MCF 10A (cell line): Measurements from ENCODE around the gene MDC1. TPM values are rescaled to one million over a fixed set of nuclear protein-coding genes. Genes with fewer than 3 reads are reported as not detected.

ENCODE experiments used
- BruUV-seq: library from RNA; stranded (reverse); fragments of 400-500 nt; replicated peaks from 2 replicates; lab custom pipeline; 2021; lab: Mats Ljungman, UMichigan
- CTCF ChIA-PET: fragments of 300-600 bp; sonication (Branson Sonifier 250); formaldehyde crosslinking; extraction: SDS; loops from one replicate; lab custom pipeline; 2021; ENCODE audit warnings: antibody characterized with exemption, inconsistent platforms; lab: Yijun Ruan, JAX
- POLR2A ChIA-PET: fragments of 300-600, 350-650 bp; sonication (Branson Sonifier 250); formaldehyde crosslinking; extraction: SDS; loops from one replicate; lab custom pipeline; 2020; ENCODE audit warnings: antibody characterized with exemption, inconsistent platforms; lab: Yijun Ruan, JAX
- DNase-seq: peaks from one replicate; pipeline ENCODE4 v3.0.0-alpha.2; 2018; ENCODE audit not compliant: unreplicated experiment
- H3K27ac Mint-ChIP-seq: one replicate; pipeline ENCODE4 v1.8.0; 2022; ENCODE audit warnings: mild to moderate bottlenecking, low read depth, mixed read lengths; ENCODE audit not compliant: unreplicated experiment
- H3K27me3 Mint-ChIP-seq: one replicate; pipeline ENCODE4 v1.8.0; 2022; ENCODE audit warnings: mixed read lengths; ENCODE audit not compliant: insufficient read depth, unreplicated experiment
- H3K36me3 Mint-ChIP-seq: one replicate; pipeline ENCODE4 v1.8.0; 2022; ENCODE audit warnings: mild to moderate bottlenecking, moderate library complexity, mixed read lengths; ENCODE audit not compliant: insufficient read depth, unreplicated experiment
- H3K4me1 Mint-ChIP-seq: one replicate; pipeline ENCODE4 v1.8.0; 2022; ENCODE audit warnings: mixed read lengths; ENCODE audit not compliant: insufficient read depth, unreplicated experiment
- H3K4me3 Mint-ChIP-seq: one replicate; pipeline ENCODE4 v1.8.0; 2022; ENCODE audit warnings: mild to moderate bottlenecking, moderate library complexity, mixed read lengths; ENCODE audit not compliant: unreplicated experiment
- H3K9me3 Mint-ChIP-seq: one replicate; pipeline ENCODE4 v1.8.0; 2022; ENCODE audit warnings: mixed read lengths; ENCODE audit not compliant: unreplicated experiment
- intact Hi-C: fragments of 100-400 bp; cut with micrococcal nuclease; formaldehyde crosslinking; loops from 2 replicates; pipeline ENCODE4 v1.14.1; 2022
- total RNA-seq: library from RNA; stranded (reverse); gene quantifications from 2 replicates; pipeline ENCODE4 v1.2.3, GENCODE V29; 2022
- TF ChIP-seq, protein P1 (sequence below): fragments of 200-600 bp; IDR thresholded peaks from one replicate; pipeline ENCODE4 v1.8.0; 2022; ENCODE audit warnings: antibody characterized with exemption, mild to moderate bottlenecking; ENCODE audit not compliant: unreplicated experiment

Gene MDC1
- total RNA-seq, 1 experiment from 2014 or later, result 50.6 TPM

DNA sequence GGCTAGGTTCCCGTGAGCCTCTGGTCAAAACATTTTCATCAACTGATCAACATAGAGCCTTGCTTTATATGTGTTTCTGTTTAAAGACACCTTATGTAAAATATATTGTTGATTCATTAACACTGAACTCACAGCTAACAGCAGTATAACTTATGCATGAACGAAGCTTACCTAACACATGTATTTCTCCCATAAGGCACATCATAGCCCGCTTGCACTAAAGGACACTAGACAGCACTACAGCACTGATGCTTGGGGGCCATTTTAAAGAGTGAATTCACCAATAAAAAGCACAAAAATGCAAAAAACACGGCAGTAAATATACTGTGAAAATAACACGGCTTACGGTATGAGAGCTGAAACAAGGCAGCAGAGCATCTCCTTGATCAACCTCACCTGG is 21.5 kb upstream of the MDC1 start:
- Mint-ChIP-seq H3K4me1 (peaks cover 23% of the 10 kb centered on the region), H3K9me3 (no peaks in the 10 kb centered on the region), H3K27me3 (no peaks in the 10 kb centered on the region), H3K4me3 (no peak overlapping the region), H3K27ac (no peak overlapping the region), H3K36me3 (peaks cover 87% of the 10 kb centered on the region)
- no TSS peak for BruUV-seq
- intact Hi-C loops, result no loop called here
- TF ChIP-seq, protein P1, sequence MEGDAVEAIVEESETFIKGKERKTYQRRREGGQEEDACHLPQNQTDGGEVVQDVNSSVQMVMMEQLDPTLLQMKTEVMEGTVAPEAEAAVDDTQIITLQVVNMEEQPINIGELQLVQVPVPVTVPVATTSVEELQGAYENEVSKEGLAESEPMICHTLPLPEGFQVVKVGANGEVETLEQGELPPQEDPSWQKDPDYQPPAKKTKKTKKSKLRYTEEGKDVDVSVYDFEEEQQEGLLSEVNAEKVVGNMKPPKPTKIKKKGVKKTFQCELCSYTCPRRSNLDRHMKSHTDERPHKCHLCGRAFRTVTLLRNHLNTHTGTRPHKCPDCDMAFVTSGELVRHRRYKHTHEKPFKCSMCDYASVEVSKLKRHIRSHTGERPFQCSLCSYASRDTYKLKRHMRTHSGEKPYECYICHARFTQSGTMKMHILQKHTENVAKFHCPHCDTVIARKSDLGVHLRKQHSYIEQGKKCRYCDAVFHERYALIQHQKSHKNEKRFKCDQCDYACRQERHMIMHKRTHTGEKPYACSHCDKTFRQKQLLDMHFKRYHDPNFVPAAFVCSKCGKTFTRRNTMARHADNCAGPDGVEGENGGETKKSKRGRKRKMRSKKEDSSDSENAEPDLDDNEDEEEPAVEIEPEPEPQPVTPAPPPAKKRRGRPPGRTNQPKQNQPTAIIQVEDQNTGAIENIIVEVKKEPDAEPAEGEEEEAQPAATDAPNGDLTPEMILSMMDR, result no peak
- CTCF ChIA-PET, result interaction anchor here (0.6 to 1.8 kb wide), 5 partner anchors 59 to 341 kb away, joined by 3 to 7 read pairs (median 5); no protein-coding TSS in a partner anchor
- DNase-seq, result no peak
- POLR2A ChIA-PET, result interaction anchor here (0.8 to 1.9 kb wide), 4 partner anchors 12 to 147 kb away, joined by 3 to 5 read pairs (median 4); partner anchors contain the start of genes MRPS18B and PPP1R10

DNA sequence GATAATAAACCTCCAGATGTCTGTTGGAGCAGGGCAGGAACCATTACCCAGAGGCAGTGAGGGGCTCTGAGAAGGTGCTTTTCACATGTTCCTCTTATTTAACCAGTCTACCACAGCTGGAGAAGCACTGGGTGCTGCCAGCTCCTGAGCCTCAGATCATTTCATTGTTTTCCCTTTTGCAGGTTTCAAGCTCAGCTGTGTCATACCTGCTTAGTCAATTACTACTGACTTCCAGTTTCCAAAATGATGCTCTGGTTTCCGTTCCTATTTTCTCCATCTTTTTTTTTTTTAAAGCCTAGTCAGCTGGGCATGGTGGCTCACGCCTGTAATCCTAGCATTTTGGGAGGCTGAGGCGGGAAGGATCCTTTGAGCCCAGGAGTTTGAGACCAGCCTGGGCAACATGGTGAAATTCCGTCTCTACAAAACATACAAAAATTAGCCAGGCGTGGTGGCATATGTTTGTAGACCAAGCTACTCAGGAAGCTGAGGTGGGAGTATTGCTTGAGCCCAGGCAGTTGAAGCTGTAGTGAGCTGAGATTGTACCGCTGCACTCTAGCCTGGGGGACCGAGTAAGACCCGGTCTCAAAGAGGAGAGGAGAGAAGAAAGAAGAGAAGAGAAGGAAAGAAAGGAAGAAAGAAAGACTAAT is 18.7 kb upstream of the MDC1 start:
- no peak overlapping the region for H3K4me3 Mint-ChIP-seq
- BruUV-seq, result no TSS peak
- intact Hi-C loops, result no loop called here

DNA sequence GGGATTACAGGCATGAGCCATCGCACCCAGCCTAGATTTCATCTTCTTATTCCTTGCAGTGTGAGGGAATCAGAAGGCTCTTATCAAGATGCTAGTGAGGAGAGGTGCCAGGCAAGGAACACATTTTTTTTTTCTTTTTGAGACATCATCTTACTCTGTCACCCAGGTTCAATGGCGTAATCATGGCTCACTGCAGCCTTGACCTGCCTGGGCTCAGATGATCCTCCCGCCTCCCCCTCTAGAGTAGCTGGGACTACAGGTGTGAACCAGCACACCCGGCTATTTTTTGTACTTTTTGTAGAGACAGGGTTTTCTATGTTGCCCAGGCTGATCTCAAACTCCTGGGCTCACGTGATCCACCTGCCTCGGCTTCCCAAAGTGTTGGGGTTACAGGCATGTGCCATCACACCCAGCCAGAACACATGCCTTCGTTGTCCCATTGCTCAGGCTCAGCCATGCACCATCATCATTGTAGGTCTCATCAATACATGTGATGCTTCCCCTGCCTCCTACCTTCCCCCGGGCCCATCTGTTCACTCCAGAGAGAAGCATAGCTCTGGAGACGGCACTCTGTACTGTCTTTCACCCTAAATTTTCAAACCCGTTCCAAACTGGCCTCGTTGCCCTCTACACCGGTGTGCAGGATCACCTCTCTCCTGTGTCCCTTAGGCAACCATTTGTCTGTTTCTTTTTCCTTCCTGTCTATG is 15.3 kb upstream of the MDC1 start:
- intact Hi-C loops, result no loop called here
- Mint-ChIP-seq H3K36me3 (peaks cover 69% of the 10 kb centered on the region), H3K9me3 (no peaks in the 10 kb centered on the region), H3K27ac (no peak overlapping the region), H3K4me1 (peaks cover 7% of the 10 kb centered on the region), H3K4me3 (no peak overlapping the region), H3K27me3 (no peaks in the 10 kb centered on the region)
- ChIA-PET POLR2A (interaction anchor here (1.1 to 4.5 kb wide), 8 partner anchors 11 to 151 kb away, joined by 3 to 38 read pairs (median 18); partner anchors contain the start of genes DDR1, MDC1, MRPS18B and PPP1R10), CTCF (interaction anchor here (0.5 to 20.7 kb wide), 13 partner anchors 9 to 557 kb away, joined by 3 to 537 read pairs (median 10); partner anchors contain the start of genes DHX16, FLOT1 and NRM)
- TF ChIP-seq, protein P1, result no peak
- no peak for DNase-seq
- BruUV-seq, result no TSS peak

More for the DNA sequence above, 18.7 kb upstream of the MDC1 start:
- H3K27ac Mint-ChIP-seq, result no peak overlapping the region
- TF ChIP-seq, protein P1, result no peak
- ChIA-PET POLR2A (interaction anchor here (0.6 to 0.9 kb wide), 3 partner anchors 63 to 137 kb away, joined by 3 to 4 read pairs (median 3); partner anchors contain the start of gene DHX16), CTCF (interaction anchor here (0.6 to 20.7 kb wide), 4 partner anchors 14 to 142 kb away, joined by 3 to 537 read pairs (median 33); partner anchors contain the start of gene DHX16)
- peaks cover 82% of the 10 kb centered on the region for H3K36me3 Mint-ChIP-seq
- peaks cover 15% of the 10 kb centered on the region for H3K4me1 Mint-ChIP-seq
- no peaks in the 10 kb centered on the region for H3K9me3 Mint-ChIP-seq
- DNase-seq, result no peak
- no peaks in the 10 kb centered on the region for H3K27me3 Mint-ChIP-seq
